Thymus (tissue), 11 donors: ENCODE results near the gene GPR107. TPM values are rescaled to one million over a fixed set of nuclear protein-coding genes. Genes with fewer than 3 reads are reported as not detected.

Experiments
- DNase-seq, 9 donors: peaks; one replicate each; pipeline ENCODE4 v3.0.0-alpha.2; 2013; ENCODE audit warnings: low spot score in 9 of 9, low read depth in 6 of 9, missing footprints in 1 of 9
- H3K27ac ChIP-seq, 2 donors: one replicate each; pipeline ENCODE4 v1.5.1; 2013; ENCODE audit warnings: control low read depth in 1 of 2, low read depth in 1 of 2, low read length in 1 of 2, mild to moderate bottlenecking in 1 of 2, moderate library complexity in 1 of 2
- H3K27me3 ChIP-seq, 2 donors: one replicate each; pipeline ENCODE4 v1.5.1; 2013; ENCODE audit warnings: low read length in 1 of 2; ENCODE audit not compliant: control insufficient read depth in 2 of 2, insufficient read depth in 1 of 2
- H3K36me3 ChIP-seq, 2 donors: one replicate each; pipeline ENCODE4 v1.5.1; 2013; ENCODE audit warnings: low read length in 1 of 2, mild to moderate bottlenecking in 1 of 2, moderate library complexity in 1 of 2; ENCODE audit not compliant: control insufficient read depth in 2 of 2, insufficient read depth in 2 of 2
- H3K4me1 ChIP-seq, 2 donors: one replicate each; pipeline ENCODE4 v1.5.1; 2013; ENCODE audit warnings: low read length in 2 of 2; ENCODE audit not compliant: control insufficient read depth in 2 of 2, insufficient read depth in 2 of 2
- H3K4me3 ChIP-seq, 2 donors: one replicate each; pipeline ENCODE4 v1.5.1; 2013; ENCODE audit warnings: low read length in 2 of 2, control low read depth in 1 of 2, mild to moderate bottlenecking in 1 of 2
- H3K9me3 ChIP-seq, 2 donors: one replicate each; pipeline ENCODE4 v1.5.1; 2013; ENCODE audit warnings: low read length in 1 of 2, mild to moderate bottlenecking in 1 of 2; ENCODE audit not compliant: control insufficient read depth in 2 of 2, insufficient read depth in 1 of 2
- WGBS: extraction: QIAGEN DNeasy Blood & Tissue Kit; methylation state at CpG from one replicate; pipeline ENCODE4 v1.1.7; 2013; 5-methylcytosine and 5-hydroxymethylcytosine counted together
- polyA plus RNA-seq: library from polyadenylated mRNA; stranded (reverse); fragments of 200-250 nt; gene quantifications from one replicate; pipeline ENCODE4 v1.2.3, GENCODE V29; 2013
- total RNA-seq: library from RNA; stranded (reverse); fragments of 120-200 nt; gene quantifications from one replicate; pipeline ENCODE4 v1.2.4, GENCODE V29; 2013
- donor health status: healthy.

The GPR107 gene
- total and polyA plus RNA-seq, 2 donors, result 8.5 to 10.7 TPM

DNA sequence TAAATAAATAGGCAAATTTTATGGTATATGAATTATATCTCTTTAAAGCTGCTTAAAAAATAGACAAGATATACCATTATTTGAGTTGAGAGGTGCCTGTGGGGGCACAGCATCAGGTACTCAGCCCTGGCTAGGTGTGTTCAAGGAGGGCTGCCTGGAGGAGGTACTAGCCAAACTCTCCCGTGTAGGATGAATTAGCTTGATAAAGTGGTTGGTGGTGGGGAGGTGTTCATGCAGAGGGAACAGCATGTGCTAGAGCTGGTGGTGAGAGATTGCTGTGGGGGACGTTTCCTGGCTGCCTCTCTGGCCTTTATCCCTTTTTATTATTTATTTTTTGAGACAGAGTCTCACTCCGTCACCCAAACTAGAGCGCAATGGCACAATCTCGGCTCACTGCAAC lies 95.3 kb downstream of the GPR107 start:
- H3K27ac ChIP-seq, result no peak overlapping the region
- WGBS, result 86% methylated on average over 5 of the region's 5 CpGs
- H3K27me3 ChIP-seq, result peaks cover 0 to 14% of the 10 kb centered on the region in 2 donors
- peaks cover 0 to 2% of the 10 kb centered on the region in 2 donors for H3K9me3 ChIP-seq
- no peaks in the 10 kb centered on the region for H3K36me3 ChIP-seq
- no peak for DNase-seq
- H3K4me3 ChIP-seq, result no peak overlapping the region
- H3K4me1 ChIP-seq, result no peaks in the 10 kb centered on the region

DNA sequence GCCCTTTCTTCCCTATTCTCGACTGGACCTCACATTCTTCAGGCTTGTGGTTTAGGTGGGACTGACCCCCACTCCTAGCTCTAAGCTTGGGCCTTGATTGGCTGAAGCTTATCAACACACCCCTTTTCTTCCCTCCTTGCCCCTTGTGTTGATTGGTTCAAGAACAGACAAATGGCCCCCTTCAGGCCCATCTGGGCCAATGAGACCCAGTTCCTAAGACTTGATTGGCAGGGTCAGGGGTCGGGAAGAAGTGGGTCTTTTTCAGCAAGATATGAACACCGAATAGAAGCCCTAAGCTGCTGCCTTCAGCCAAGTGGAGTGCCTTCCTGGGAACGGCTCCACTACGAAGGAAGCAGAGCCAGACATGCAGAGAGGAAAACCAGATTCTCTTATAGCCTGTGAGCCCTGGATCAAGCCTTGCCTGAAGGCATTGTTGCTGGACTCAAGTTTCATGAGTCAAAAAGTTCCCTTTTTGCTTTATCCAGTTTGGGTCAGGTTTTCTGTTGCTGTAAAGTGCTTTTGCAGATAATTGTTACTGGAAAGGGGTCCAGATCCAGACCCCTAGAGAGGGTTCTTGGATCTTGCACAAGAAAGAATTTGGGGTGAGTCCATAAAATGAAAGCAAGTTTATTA lies 96.1 kb downstream of the GPR107 start:
- Histone ChIP-seq H3K4me1 (no peaks in the 10 kb centered on the region), H3K27me3 (peaks cover 0 to 7% of the 10 kb centered on the region in 2 donors), H3K27ac (no peak overlapping the region), H3K9me3 (no peaks in the 10 kb centered on the region), H3K36me3 (no peaks in the 10 kb centered on the region), H3K4me3 (no peak overlapping the region)
- DNase-seq, result no peak
- 92% methylated on average over 5 of the region's 5 CpGs for WGBS

DNA sequence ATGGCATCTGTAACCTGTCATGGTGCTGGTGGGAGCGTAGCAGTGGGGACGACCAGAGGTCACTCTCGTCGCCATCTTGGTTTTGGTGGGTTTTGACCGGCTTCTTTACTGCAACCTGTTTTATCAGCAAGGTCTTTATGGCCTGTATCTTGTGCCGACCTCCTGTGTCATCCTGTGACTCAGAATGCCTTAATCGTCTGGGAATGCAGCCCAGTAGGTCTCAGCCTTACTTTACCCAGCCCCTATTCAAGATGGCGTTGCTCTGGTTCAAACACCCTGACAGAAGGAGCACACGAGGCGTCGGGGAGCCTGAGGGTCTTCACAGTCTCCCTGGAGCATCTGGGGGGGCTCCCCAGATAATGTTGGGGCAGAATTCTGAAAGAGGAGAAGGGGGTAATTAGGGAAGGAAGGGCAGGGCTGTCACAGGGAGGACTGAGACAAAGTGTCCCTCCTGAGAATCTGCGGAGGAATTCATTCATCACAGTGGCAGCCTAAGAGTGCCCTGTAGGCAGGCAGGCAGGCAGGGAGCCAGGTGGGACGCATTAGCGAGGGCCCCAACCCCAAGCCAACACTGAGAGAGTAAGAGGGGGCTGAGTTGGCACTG lies 97.2 kb downstream of the GPR107 start:
- 94% methylated on average over 14 of the region's 14 CpGs for WGBS
- no peaks in the 10 kb centered on the region for H3K36me3 ChIP-seq
- no peak for DNase-seq
- no peak overlapping the region for H3K4me3 ChIP-seq
- no peaks in the 10 kb centered on the region for H3K9me3 ChIP-seq
- H3K4me1 ChIP-seq, result no peaks in the 10 kb centered on the region
- no peak overlapping the region for H3K27ac ChIP-seq
- peaks cover 0 to 4% of the 10 kb centered on the region in 2 donors for H3K27me3 ChIP-seq

DNA sequence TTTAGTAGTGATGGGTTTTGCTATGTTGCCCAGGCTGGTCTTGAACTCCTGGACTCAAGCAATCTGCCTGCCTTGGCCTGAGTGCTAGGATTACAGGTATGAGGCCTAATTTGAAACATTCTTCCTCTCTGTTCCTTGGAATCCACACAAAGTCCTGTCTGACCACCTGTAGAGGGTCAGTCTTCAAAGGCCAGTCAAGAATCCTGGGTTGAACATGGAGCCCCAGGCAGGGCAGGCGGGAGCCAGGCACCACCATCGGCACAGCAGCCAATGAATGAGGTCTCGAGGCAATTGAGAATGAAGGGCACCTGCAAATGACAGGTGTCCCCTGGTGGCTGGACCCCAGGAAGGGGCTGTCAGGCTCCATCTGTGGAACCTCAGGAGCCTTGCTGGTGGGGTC lies 101.1 kb downstream of the GPR107 start:
- DNase-seq, result no peak
- Histone ChIP-seq H3K27ac (no peak overlapping the region), H3K27me3 (peaks cover 0 to 7% of the 10 kb centered on the region in 2 donors), H3K4me1 (no peaks in the 10 kb centered on the region), H3K9me3 (no peaks in the 10 kb centered on the region), H3K4me3 (no peak overlapping the region), H3K36me3 (no peaks in the 10 kb centered on the region)
- WGBS, result 98% methylated on average over 3 of the region's 3 CpGs

DNA sequence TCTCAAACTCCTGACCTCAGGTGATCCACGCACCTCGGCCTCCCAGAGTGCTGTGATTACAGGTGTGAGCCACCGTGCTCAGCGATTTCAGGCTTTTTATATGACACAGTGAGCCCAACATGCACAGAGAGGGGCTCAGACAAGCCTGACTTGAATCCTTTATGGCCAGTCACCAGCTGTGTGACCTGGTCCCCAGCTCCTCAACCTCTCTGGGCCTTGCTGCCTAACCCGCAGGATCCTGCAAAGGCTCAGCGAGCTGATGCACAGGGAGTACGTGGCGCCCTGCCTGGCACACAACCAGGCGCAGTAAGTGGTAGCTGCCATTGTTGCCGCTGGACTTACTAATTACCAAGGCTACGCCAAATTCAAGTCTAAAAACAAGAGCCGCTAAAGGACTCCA lies 101.9 kb downstream of the GPR107 start:
- Histone ChIP-seq H3K27me3 (peaks cover 0 to 11% of the 10 kb centered on the region in 2 donors), H3K36me3 (no peaks in the 10 kb centered on the region), H3K9me3 (no peaks in the 10 kb centered on the region), H3K27ac (no peak overlapping the region), H3K4me1 (no peaks in the 10 kb centered on the region), H3K4me3 (no peak overlapping the region)
- WGBS, result 98% methylated on average over 12 of the region's 12 CpGs
- no peak for DNase-seq

DNA sequence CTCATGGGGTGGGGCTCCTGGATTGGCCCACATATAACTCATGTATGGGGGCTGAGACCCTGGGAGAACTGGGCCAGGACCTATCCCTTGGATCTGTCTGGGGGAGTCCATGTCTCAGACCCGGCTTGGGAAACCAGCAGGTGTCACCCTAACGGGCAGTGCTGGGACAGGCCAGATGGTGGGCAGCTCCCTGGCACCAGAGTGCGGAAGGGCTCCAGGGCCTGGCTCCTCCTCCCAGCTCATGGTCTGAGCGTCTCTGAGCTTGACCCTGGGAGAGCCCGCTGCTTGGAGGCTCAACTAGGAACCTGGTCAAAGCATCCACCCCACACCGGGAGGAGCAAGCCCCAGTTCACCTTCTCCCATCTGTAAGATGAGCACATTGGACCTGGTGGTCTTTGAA lies 103.0 kb downstream of the GPR107 start:
- WGBS, result 80% methylated on average over 6 of the region's 6 CpGs

DNA sequence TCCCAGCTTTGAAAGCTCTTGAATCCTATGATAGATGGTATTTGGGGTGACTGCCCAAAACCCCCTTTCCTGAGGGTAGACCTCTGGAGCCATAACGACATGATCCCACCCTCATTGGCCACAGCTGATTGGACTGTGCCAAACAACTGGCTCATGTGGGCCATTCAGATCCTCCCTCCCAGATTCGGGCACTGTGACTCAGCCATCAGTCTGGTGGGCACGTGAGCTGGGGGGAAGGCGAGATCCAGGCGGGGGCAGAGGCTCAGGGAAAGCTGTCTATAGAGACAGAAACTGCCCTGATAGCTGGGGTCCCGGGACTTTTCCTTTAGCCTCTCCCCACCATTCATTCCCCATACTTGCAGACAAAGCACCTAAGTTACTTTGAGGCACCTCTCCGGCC lies 103.4 kb downstream of the GPR107 start:
- 79% methylated on average over 7 of the region's 7 CpGs for WGBS
- H3K4me1 ChIP-seq, result no peaks in the 10 kb centered on the region
- H3K4me3 ChIP-seq, result no peak overlapping the region
- H3K9me3 ChIP-seq, result no peaks in the 10 kb centered on the region
- H3K27ac ChIP-seq, result no peak overlapping the region
- H3K36me3 ChIP-seq, result no peaks in the 10 kb centered on the region
- no peak for DNase-seq
- peaks cover 0 to 11% of the 10 kb centered on the region in 2 donors for H3K27me3 ChIP-seq

More for the DNA sequence above, 103.0 kb downstream of the GPR107 start:
- H3K9me3 ChIP-seq, result no peaks in the 10 kb centered on the region
- H3K27ac ChIP-seq, result no peak overlapping the region
- H3K4me3 ChIP-seq, result no peak overlapping the region
- H3K36me3 ChIP-seq, result no peaks in the 10 kb centered on the region
- no peaks in the 10 kb centered on the region for H3K4me1 ChIP-seq
- H3K27me3 ChIP-seq, result peaks cover 0 to 11% of the 10 kb centered on the region in 2 donors
- DNase-seq, result no peak

DNA sequence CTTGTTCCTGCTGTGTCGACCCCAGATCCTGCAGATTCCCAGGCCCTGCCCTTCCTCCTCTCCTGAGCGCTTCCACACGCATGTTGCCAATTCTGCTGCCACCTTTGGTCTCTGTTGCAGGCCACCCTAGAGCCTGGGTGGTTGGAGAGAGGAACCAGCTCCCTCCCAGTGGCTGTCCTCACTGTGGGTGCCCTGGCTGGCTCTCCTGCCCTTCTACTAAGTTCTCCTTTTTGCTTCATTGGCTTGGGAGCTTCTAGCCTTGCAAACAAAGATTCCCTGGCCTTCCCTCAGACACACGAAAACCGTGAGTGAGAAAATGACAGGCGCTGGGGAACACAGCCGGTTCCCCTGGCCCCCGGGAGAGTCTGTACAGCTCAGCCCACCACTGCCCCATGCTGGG lies 104.3 kb downstream of the GPR107 start:
- H3K27me3 ChIP-seq, result peaks cover 0 to 11% of the 10 kb centered on the region in 2 donors
- H3K4me1 ChIP-seq, result no peaks in the 10 kb centered on the region
- H3K36me3 ChIP-seq, result no peaks in the 10 kb centered on the region
- no peak overlapping the region for H3K27ac ChIP-seq
- H3K4me3 ChIP-seq, result no peak overlapping the region
- 96% methylated on average over 8 of the region's 8 CpGs for WGBS
- DNase-seq, result no peak
- no peaks in the 10 kb centered on the region for H3K9me3 ChIP-seq

DNA sequence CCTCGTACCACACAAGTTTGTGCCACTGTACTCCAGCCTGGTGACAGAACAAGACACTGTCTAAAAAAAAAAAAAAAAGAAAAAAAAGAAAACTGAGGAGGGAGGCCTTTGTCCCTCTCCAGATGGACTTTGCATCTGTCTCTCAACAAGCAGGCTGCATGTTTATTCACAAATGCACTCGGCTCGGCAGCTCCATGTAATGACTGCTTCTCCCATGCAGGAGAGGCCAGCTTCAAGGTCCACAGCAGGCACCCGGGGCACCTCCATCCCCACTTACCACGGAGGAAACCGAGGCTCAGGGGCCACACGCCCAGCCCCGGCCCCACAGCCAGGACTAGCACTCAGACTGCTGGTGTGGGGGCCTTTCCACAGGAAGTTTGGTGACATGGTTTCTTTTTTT lies 105.4 kb downstream of the GPR107 start:
- no peak for DNase-seq
- H3K4me3 ChIP-seq, result no peak overlapping the region
- no peak overlapping the region for H3K27ac ChIP-seq
- peaks cover 0 to 11% of the 10 kb centered on the region in 2 donors for H3K27me3 ChIP-seq
- H3K36me3 ChIP-seq, result no peaks in the 10 kb centered on the region
- no peaks in the 10 kb centered on the region for H3K9me3 ChIP-seq
- WGBS, result 94% methylated on average over 8 of the region's 8 CpGs
- no peaks in the 10 kb centered on the region for H3K4me1 ChIP-seq
